ENCODE results near the gene TNRC6A. TPM values are rescaled to one million over a fixed set of nuclear protein-coding genes. Genes with fewer than 3 reads are reported as not detected.
"Not testable (repeated sequence)": the region's sequence is repeated elsewhere in the genome, so short reads cannot be mapped to it uniquely, and the experiment has no call there.

TNRC6A gene
- total and polyA plus RNA-seq, 2 experiments from 2014 or later = 24.5 to 33.1 TPM

DNA sequence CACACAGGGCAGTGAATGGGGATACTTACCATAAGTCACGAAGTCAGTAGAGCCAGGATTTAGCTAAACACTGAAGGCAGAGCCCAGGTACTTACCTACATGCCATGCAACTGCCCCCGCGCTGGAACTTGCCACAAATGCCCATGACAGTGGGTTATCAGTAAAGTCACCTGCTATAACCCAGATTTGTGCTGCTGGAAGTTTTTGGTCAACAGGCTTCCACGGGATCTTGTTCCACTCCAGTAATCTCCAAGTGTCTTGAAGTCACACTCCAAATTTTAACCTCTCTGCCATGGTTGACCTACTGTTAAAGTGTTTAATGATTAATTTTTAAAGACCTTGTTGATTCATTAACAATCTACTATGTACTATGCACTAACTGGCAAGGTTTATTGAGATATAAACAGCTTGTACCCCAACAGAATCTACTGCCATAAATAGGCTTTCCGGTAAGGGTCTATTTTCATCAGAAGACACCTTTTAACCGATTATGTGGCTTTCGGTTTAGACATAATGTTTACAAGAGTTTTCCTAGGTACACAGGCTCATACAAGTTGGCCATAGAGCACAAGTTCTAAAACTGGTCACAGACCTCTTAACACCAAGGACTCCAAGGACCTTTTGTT lies 110.0 kb downstream of the TNRC6A start:
- H3K4me3 ChIP-seq = no peak overlapping the region
- TF ChIP-seq, protein P1, sequence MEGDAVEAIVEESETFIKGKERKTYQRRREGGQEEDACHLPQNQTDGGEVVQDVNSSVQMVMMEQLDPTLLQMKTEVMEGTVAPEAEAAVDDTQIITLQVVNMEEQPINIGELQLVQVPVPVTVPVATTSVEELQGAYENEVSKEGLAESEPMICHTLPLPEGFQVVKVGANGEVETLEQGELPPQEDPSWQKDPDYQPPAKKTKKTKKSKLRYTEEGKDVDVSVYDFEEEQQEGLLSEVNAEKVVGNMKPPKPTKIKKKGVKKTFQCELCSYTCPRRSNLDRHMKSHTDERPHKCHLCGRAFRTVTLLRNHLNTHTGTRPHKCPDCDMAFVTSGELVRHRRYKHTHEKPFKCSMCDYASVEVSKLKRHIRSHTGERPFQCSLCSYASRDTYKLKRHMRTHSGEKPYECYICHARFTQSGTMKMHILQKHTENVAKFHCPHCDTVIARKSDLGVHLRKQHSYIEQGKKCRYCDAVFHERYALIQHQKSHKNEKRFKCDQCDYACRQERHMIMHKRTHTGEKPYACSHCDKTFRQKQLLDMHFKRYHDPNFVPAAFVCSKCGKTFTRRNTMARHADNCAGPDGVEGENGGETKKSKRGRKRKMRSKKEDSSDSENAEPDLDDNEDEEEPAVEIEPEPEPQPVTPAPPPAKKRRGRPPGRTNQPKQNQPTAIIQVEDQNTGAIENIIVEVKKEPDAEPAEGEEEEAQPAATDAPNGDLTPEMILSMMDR (IDR thresholded peaks at IDR 0.05; ENCODE audit: low read depth, low read length) = no peak
- H3K27ac ChIP-seq = no peak overlapping the region
- no peaks in the 10 kb centered on the region for H3K27me3 ChIP-seq
- no peaks in the 10 kb centered on the region for H3K36me3 ChIP-seq
- no peaks in the 10 kb centered on the region for H3K4me1 ChIP-seq (ENCODE audit: low read depth)
- no peaks in the 10 kb centered on the region for H3K9me3 ChIP-seq (ENCODE audit: low read depth)
- DNase-seq (ENCODE audit: low read depth in 1 of 2, low spot score in 1 of 2) = no peak

DNA sequence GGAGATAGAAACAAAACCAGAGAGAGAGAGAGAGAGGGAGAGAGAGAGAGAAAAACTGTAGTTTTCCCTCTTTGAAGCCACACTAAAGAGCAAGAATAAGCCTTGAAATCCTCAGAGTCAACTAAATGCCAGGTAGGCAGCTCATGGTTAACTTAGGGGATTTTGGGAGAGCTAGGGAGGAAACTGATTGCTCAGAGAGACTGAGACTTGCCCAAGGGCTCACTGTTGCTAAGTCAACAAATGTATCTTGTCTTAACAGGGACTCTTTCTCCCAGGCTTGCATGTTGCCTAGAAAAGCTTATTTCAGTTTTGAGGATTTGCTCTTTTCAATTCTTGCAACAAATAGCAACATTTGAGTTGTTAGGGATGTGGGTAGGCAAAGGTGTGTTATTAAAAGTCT lies 111.8 kb downstream of the TNRC6A start:
- TF ChIP-seq, protein P1 (IDR thresholded peaks at IDR 0.05; ENCODE audit: low read depth, low read length) = no peak
- no peak overlapping the region for H3K4me3 ChIP-seq
- no peaks in the 10 kb centered on the region for H3K9me3 ChIP-seq (ENCODE audit: low read depth)
- no peak for DNase-seq (ENCODE audit: low read depth in 1 of 2, low spot score in 1 of 2)
- H3K4me1 ChIP-seq (ENCODE audit: low read depth) = no peaks in the 10 kb centered on the region
- no peaks in the 10 kb centered on the region for H3K36me3 ChIP-seq
- no peak overlapping the region for H3K27ac ChIP-seq
- H3K27me3 ChIP-seq = no peaks in the 10 kb centered on the region

DNA sequence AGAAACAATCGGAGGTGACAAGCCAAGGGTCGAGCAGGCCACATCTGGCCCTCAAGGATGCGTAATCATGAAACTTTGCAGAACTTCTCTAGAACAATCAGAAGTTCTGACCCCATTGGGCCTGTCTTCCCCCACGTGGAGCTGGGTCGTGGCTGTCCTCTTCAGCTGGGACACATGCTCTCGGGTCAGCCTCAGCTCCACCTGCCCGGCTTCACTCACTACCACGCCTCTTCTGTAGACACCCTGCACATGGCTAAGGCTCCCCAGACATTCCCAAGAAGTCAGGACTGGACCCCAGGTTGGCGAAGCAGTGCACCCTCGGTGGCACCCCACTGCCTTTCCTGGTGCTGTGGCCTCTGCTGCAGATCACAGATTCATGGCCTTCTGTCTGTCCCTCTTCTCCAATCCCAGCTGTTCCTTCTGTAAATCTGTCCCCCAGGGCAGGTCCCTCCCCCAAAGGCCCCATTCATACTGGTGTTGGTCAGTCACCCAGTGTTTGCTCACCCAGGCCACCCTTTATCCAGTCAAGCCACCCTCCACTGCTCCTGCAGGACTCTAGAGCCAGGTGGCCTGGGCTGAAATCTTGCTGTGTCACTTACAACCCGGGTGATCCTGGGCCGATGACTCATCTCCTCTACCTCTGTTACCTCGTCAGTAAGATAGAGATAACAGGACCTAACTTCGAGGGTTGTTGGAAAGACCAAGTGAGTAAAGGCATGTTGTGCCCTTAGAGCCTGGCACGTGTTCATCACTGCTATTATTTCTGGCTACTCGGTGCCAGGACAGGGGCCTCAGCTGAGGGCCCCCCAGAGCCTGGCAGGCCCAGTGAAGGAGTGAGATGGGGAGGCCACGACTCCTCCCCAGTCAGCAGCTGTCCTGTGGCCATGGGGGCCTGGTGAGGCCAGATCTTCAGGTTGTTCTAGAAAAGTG lies 114.9 kb downstream of the TNRC6A start:
- Histone ChIP-seq H3K9me3 (ENCODE audit: low read depth) (no peaks in the 10 kb centered on the region), H3K27ac (no peak overlapping the region), H3K27me3 (no peaks in the 10 kb centered on the region), H3K4me3 (no peak overlapping the region), H3K36me3 (no peaks in the 10 kb centered on the region), H3K4me1 (ENCODE audit: low read depth) (no peaks in the 10 kb centered on the region)
- no peak for DNase-seq (ENCODE audit: low read depth in 1 of 2, low spot score in 1 of 2)
- TF ChIP-seq, protein P1 (IDR thresholded peaks at IDR 0.05; ENCODE audit: low read depth, low read length) = no peak

DNA sequence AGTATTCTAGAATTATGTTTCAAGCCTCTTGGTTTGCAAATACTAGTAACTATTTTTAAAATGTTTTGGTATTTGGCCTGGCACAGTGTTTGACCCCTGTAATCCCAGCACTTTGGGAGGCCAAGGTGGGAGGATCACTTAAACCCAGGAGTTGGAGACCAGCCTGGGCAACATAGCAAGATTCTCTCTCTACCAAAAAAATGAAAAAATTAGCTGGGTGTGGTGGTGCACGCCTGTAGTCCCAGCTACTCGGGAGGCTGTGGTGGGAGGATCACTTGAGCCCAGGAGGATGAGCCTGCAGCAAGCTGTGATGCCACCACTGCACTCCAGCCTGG lies 115.5 kb downstream of the TNRC6A start:
- H3K4me1 ChIP-seq (ENCODE audit: low read depth); DNase-seq (ENCODE audit: low read depth in 1 of 2, low spot score in 1 of 2); H3K36me3 ChIP-seq; H3K27ac ChIP-seq; H3K27me3 ChIP-seq; H3K4me3 ChIP-seq; H3K9me3 ChIP-seq (ENCODE audit: low read depth): not testable (repeated sequence)

DNA sequence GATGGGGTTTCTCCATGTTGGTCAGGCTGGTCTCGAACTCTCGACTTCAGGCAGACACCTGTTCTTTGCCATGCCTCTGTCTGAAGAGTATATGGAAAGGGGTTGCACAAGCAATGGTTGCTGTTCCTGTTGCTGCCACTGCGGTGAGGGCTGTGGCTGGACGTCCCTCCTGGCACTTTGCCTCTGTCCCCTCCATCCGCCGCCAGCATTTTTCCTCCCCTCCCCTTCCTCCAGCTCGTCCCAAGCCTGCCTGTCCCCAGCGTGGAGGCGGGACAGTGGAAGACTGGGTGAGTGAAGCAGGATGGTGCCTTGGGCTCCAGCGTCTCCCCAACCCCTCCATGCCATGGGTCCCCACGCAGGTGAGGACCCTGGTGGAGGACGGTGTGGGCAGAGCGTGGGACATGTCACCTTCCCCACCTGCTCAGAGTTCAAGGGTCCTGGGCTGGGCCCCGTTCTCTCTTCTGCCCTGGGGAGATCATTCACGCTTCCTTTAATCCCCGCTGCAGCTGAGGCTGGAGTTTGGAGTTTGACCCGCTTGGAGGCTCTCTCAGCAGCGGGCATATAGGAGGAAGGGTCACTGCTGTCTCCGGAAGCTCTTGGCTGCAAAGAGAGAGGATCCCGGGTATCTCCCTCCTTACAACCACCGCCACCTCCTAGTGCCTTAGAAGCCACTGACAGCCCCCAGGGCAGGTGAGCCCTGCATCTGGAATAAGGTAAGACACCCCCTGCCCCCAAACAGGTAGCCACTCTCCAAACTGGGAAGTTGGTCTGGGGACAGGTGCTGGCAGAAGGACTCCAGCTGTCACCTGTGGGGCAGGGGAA lies 116.5 kb downstream of the TNRC6A start, which contains the start of gene SLC5A11:
TSS of gene SLC5A11 (plus strand) at position 238 of the 822 bp plus-strand sequence. CDS start 12,681 bp downstream, outside the sequence.
- DNase-seq (ENCODE audit: low read depth in 1 of 2, low spot score in 1 of 2) = no peak
- H3K4me1 ChIP-seq (ENCODE audit: low read depth) = no peaks in the 10 kb centered on the region
- H3K27me3 ChIP-seq = no peaks in the 10 kb centered on the region

More for the DNA sequence above, 116.5 kb downstream of the TNRC6A start, which contains the start of gene SLC5A11:
- Histone ChIP-seq H3K36me3 (no peaks in the 10 kb centered on the region), H3K4me3 (no peak within 1 kb of the TSS), H3K27ac (no peak within 1 kb of the TSS), H3K9me3 (ENCODE audit: low read depth) (no peaks in the 10 kb centered on the region)
- TF ChIP-seq, protein P1 (IDR thresholded peaks at IDR 0.05; ENCODE audit: low read depth, low read length) = no peak
